ENCODE data around the gene TASL. TPM values are rescaled to one million over a fixed set of nuclear protein-coding genes. Genes with fewer than 3 reads are reported as not detected.

The TASL gene
- total RNA-seq, 1 experiment from 2014 or later, result not detected

GRCh38 chrX:30530606-30531005, 47.0 kb downstream of the TASL start:
- CTCF ChIA-PET, result no interaction called here
- DNase-seq, result no peak
- TF ChIP-seq EZH2 (IDR thresholded peaks at IDR 0.05; ENCODE audit: low read depth) (no peak), CTCF (conservative IDR thresholded peaks at IDR 0.05) (no peak)

GRCh38 chrX:30525732-30526131, 51.8 kb downstream of the TASL start:
- ChIA-PET POLR2A (ENCODE audit: unreplicated experiment) (no interaction called here), CTCF (no interaction called here)
- no peak for DNase-seq
- H3K9me3 ChIP-seq (ENCODE audit: insufficient read depth, low read depth), result no peaks in the 10 kb centered on the region
- H4K20me1 ChIP-seq (ENCODE audit: insufficient read depth), result no peaks in the 10 kb centered on the region
- no peaks in the 10 kb centered on the region for H3K9me2 ChIP-seq (ENCODE audit: insufficient read depth)
- H2AFZ ChIP-seq, result no peak overlapping the region
- intact Hi-C loops (cut with micrococcal nuclease; ENCODE audit: unreplicated experiment), result no loop called here
- no peaks in the 10 kb centered on the region for H3K36me3 ChIP-seq (ENCODE audit: low read depth)
- BruUV-seq (replicated peaks), result no TSS peak
- H3K27ac ChIP-seq, result no peak overlapping the region
- no peaks in the 10 kb centered on the region for H3K79me2 ChIP-seq (ENCODE audit: low read depth)
- no peak for TF ChIP-seq EZH2 (IDR thresholded peaks at IDR 0.05; ENCODE audit: low read depth)
- no peak for TF ChIP-seq CTCF (conservative IDR thresholded peaks at IDR 0.05)
- H3F3A ChIP-seq (ENCODE audit: insufficient read depth, low read depth), result no peaks in the 10 kb centered on the region
- no peaks in the 10 kb centered on the region for H3K4me1 ChIP-seq (replicated peaks; ENCODE audit: insufficient read depth)
- no peak overlapping the region for H3K4me3 ChIP-seq
- no peaks in the 10 kb centered on the region for H3K27me3 ChIP-seq (ENCODE audit: insufficient read depth, low read depth)
- no peak overlapping the region for H3K4me2 ChIP-seq

More at GRCh38 chrX:30530606-30531005, 47.0 kb downstream of the TASL start:
- Histone ChIP-seq H3K27ac (no peak overlapping the region), H3K4me3 (no peak overlapping the region), H4K20me1 (ENCODE audit: insufficient read depth) (no peaks in the 10 kb centered on the region), H3K4me1 (replicated peaks; ENCODE audit: insufficient read depth) (no peaks in the 10 kb centered on the region), H3K79me2 (ENCODE audit: low read depth) (no peaks in the 10 kb centered on the region), H3K4me2 (no peak overlapping the region), H3K27me3 (ENCODE audit: insufficient read depth, low read depth) (no peaks in the 10 kb centered on the region), H3K36me3 (ENCODE audit: low read depth) (no peaks in the 10 kb centered on the region), H3F3A (ENCODE audit: insufficient read depth, low read depth) (no peaks in the 10 kb centered on the region), H3K9me2 (ENCODE audit: insufficient read depth) (no peaks in the 10 kb centered on the region), H3K9me3 (ENCODE audit: insufficient read depth, low read depth) (no peaks in the 10 kb centered on the region), H2AFZ (no peak overlapping the region)
- POLR2A ChIA-PET (ENCODE audit: unreplicated experiment), result no interaction called here
- intact Hi-C loops (cut with micrococcal nuclease; ENCODE audit: unreplicated experiment), result no loop called here
- no TSS peak for BruUV-seq (replicated peaks)

- Histone ChIP-seq H3K27ac (no peak overlapping the region), H3K4me3 (no peak overlapping the region), H3K36me3 (ENCODE audit: low read depth) (no peaks in the 10 kb centered on the region), H4K20me1 (ENCODE audit: insufficient read depth) (no peaks in the 10 kb centered on the region), H3K9me3 (ENCODE audit: insufficient read depth, low read depth) (no peaks in the 10 kb centered on the region), H3K79me2 (ENCODE audit: low read depth) (no peaks in the 10 kb centered on the region), H3K4me2 (no peak overlapping the region), H3K4me1 (replicated peaks; ENCODE audit: insufficient read depth) (no peaks in the 10 kb centered on the region), H3K27me3 (ENCODE audit: insufficient read depth, low read depth) (no peaks in the 10 kb centered on the region), H3K9me2 (ENCODE audit: insufficient read depth) (no peaks in the 10 kb centered on the region), H3F3A (ENCODE audit: insufficient read depth, low read depth) (no peaks in the 10 kb centered on the region), H2AFZ (no peak overlapping the region)
- BruUV-seq (replicated peaks), result no TSS peak
- TF ChIP-seq EZH2 (IDR thresholded peaks at IDR 0.05; ENCODE audit: low read depth) (no peak), CTCF (conservative IDR thresholded peaks at IDR 0.05) (no peak)
- ChIA-PET POLR2A (ENCODE audit: unreplicated experiment) (no interaction called here), CTCF (no interaction called here)
- intact Hi-C loops (cut with micrococcal nuclease; ENCODE audit: unreplicated experiment), result no loop called here
- DNase-seq, result no peak
These were observed 56.0 kb downstream of the TASL start for GRCh38 chrX:30521440-30522182.
